ENCODE measurements around the gene ANKRD24.
"Not testable (repeated sequence)": the region's sequence is repeated elsewhere in the genome, so short reads cannot be mapped to it uniquely, and the experiment has no call there.

DNA sequence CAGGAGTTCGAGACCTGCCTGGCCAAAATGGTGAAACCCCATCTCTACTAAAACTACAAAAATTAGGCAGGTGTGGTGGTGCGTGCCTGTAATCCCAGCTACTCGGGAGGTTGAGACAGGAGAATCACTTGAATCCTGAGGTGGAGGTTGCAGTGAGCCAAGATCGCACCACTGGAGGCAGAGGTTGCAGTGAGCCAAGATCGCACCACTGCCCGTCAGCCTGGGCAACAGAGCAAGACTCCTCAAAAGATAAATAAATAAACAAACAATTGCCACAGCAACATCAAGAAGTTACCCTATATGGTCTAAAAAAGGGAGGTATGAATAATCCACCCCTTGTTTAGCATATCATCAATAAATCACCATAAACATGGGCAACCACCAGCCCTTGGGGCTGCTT lies 63.4 kb downstream of the ANKRD24 start:
- TF ChIP-seq, protein P1, sequence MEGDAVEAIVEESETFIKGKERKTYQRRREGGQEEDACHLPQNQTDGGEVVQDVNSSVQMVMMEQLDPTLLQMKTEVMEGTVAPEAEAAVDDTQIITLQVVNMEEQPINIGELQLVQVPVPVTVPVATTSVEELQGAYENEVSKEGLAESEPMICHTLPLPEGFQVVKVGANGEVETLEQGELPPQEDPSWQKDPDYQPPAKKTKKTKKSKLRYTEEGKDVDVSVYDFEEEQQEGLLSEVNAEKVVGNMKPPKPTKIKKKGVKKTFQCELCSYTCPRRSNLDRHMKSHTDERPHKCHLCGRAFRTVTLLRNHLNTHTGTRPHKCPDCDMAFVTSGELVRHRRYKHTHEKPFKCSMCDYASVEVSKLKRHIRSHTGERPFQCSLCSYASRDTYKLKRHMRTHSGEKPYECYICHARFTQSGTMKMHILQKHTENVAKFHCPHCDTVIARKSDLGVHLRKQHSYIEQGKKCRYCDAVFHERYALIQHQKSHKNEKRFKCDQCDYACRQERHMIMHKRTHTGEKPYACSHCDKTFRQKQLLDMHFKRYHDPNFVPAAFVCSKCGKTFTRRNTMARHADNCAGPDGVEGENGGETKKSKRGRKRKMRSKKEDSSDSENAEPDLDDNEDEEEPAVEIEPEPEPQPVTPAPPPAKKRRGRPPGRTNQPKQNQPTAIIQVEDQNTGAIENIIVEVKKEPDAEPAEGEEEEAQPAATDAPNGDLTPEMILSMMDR (IDR thresholded peaks at IDR 0.05): not testable (repeated sequence)
- TF ChIP-seq EZH2, EZH2phosphoT487 (IDR thresholded peaks at IDR 0.05): not testable (repeated sequence)

Measured in neural progenitor cell (in vitro differentiated cells).